Measurements from ENCODE around the gene ZBTB24.

Gene ZBTB24

GRCh38 chr6:109515781-109516409 lies 32.9 kb upstream of the ZBTB24 start:
- no peaks in the 10 kb centered on the region for H3K9me3 ChIP-seq (ENCODE audit: severe bottlenecking)
- H3K4me3 ChIP-seq (ENCODE audit: severe bottlenecking), result no peak overlapping the region
- no peaks in the 10 kb centered on the region for H3K4me1 ChIP-seq (ENCODE audit: insufficient read depth, poor library complexity, severe bottlenecking)
- peaks cover 3% of the 10 kb centered on the region for H3K27me3 ChIP-seq (ENCODE audit: insufficient read depth, poor library complexity, severe bottlenecking)
- TF ChIP-seq CTCF (IDR thresholded peaks at IDR 0.05; ENCODE audit: poor library complexity, severe bottlenecking), result no peak
- H3K27ac ChIP-seq (ENCODE audit: poor library complexity, severe bottlenecking), result no peak overlapping the region
- ATAC-seq (ENCODE audit: low read depth), result no peak
- no peak for DNase-seq (ENCODE audit: low spot score)
- H3K36me3 ChIP-seq (ENCODE audit: low read depth), result no peaks in the 10 kb centered on the region

GRCh38 chr6:109514946-109515345 lies 31.9 kb upstream of the ZBTB24 start:
- no peaks in the 10 kb centered on the region for H3K36me3 ChIP-seq (ENCODE audit: low read depth)
- no peaks in the 10 kb centered on the region for H3K9me3 ChIP-seq (ENCODE audit: severe bottlenecking)
- no peak overlapping the region for H3K4me3 ChIP-seq (ENCODE audit: severe bottlenecking)
- no peaks in the 10 kb centered on the region for H3K4me1 ChIP-seq (ENCODE audit: insufficient read depth, poor library complexity, severe bottlenecking)
- peaks cover 3% of the 10 kb centered on the region for H3K27me3 ChIP-seq (ENCODE audit: insufficient read depth, poor library complexity, severe bottlenecking)
- DNase-seq (ENCODE audit: low spot score) (no peak), ATAC-seq (ENCODE audit: low read depth) (no peak)
- H3K27ac ChIP-seq (ENCODE audit: poor library complexity, severe bottlenecking), result no peak overlapping the region
- TF ChIP-seq CTCF (IDR thresholded peaks at IDR 0.05; ENCODE audit: poor library complexity, severe bottlenecking), result no peak

GRCh38 chr6:109513571-109514071 lies 30.6 kb upstream of the ZBTB24 start:
- Histone ChIP-seq H3K9me3 (ENCODE audit: severe bottlenecking) (no peaks in the 10 kb centered on the region), H3K4me3 (ENCODE audit: severe bottlenecking) (no peak overlapping the region), H3K27me3 (ENCODE audit: insufficient read depth, poor library complexity, severe bottlenecking) (no peaks in the 10 kb centered on the region), H3K36me3 (ENCODE audit: low read depth) (no peaks in the 10 kb centered on the region), H3K27ac (ENCODE audit: poor library complexity, severe bottlenecking) (no peak overlapping the region), H3K4me1 (ENCODE audit: insufficient read depth, poor library complexity, severe bottlenecking) (no peaks in the 10 kb centered on the region)
- no peak for ATAC-seq (ENCODE audit: low read depth)
- no peak for TF ChIP-seq CTCF (IDR thresholded peaks at IDR 0.05; ENCODE audit: poor library complexity, severe bottlenecking)
- DNase-seq (ENCODE audit: low spot score), result no peak

GRCh38 chr6:109512271-109512817 lies 29.3 kb upstream of the ZBTB24 start:
- no peak for TF ChIP-seq CTCF (IDR thresholded peaks at IDR 0.05; ENCODE audit: poor library complexity, severe bottlenecking)
- no peaks in the 10 kb centered on the region for H3K9me3 ChIP-seq (ENCODE audit: severe bottlenecking)
- DNase-seq (ENCODE audit: low spot score) (no peak), ATAC-seq (ENCODE audit: low read depth) (no peak)
- no peak overlapping the region for H3K4me3 ChIP-seq (ENCODE audit: severe bottlenecking)
- no peaks in the 10 kb centered on the region for H3K36me3 ChIP-seq (ENCODE audit: low read depth)
- H3K27ac ChIP-seq (ENCODE audit: poor library complexity, severe bottlenecking), result no peak overlapping the region
- no peaks in the 10 kb centered on the region for H3K4me1 ChIP-seq (ENCODE audit: insufficient read depth, poor library complexity, severe bottlenecking)
- no peaks in the 10 kb centered on the region for H3K27me3 ChIP-seq (ENCODE audit: insufficient read depth, poor library complexity, severe bottlenecking)

- no peak overlapping the region for H3K27ac ChIP-seq (ENCODE audit: poor library complexity, severe bottlenecking)
- no peak overlapping the region for H3K4me3 ChIP-seq (ENCODE audit: severe bottlenecking)
- ATAC-seq (ENCODE audit: low read depth), result no peak
- DNase-seq (ENCODE audit: low spot score), result no peak
- no peaks in the 10 kb centered on the region for H3K36me3 ChIP-seq (ENCODE audit: low read depth)
- TF ChIP-seq CTCF (IDR thresholded peaks at IDR 0.05; ENCODE audit: poor library complexity, severe bottlenecking), result no peak
- H3K27me3 ChIP-seq (ENCODE audit: insufficient read depth, poor library complexity, severe bottlenecking), result no peaks in the 10 kb centered on the region
- H3K4me1 ChIP-seq (ENCODE audit: insufficient read depth, poor library complexity, severe bottlenecking), result no peaks in the 10 kb centered on the region
- no peaks in the 10 kb centered on the region for H3K9me3 ChIP-seq (ENCODE audit: severe bottlenecking)
Measured at GRCh38 chr6:109511832-109512231, 28.8 kb upstream of the ZBTB24 start.

All from RWPE2 (cell line).